Gastroesophageal sphincter (tissue), 4 donors: ENCODE results near the gene OMA1. TPM values are rescaled to one million over a fixed set of nuclear protein-coding genes. Genes with fewer than 3 reads are reported as not detected.

Source experiments
- ATAC-seq: fragments of 150-250 bp; one replicate; pipeline ENCODE4 v1.9.1; 2016; ENCODE audit warnings: mild to moderate bottlenecking, moderate library complexity
- H3K27ac ChIP-seq, 4 donors: fragments of 200-600 bp; sonication (generic) in 3 of 4; 1 replicate in 3 of 4; 2 replicates in 1 of 4; pipeline ENCODE4 v1.5.1; 2016 to 2019
- H3K27me3 ChIP-seq: fragments of 200-600 bp; sonication (generic); one replicate; pipeline ENCODE4 v1.5.1; 2019
- H3K36me3 ChIP-seq, 2 donors: fragments of 200-600 bp; sonication (generic); one replicate each; pipeline ENCODE4 v1.5.1; 2019; ENCODE audit warnings: control low read depth in 1 of 2
- H3K4me1 ChIP-seq, 3 donors: fragments of 200-600 bp; sonication (generic); 1 replicate in 2 of 3; 2 replicates in 1 of 3; pipeline ENCODE4 v1.5.1; 2016 to 2019; ENCODE audit warnings: control low read depth in 2 of 3
- H3K4me3 ChIP-seq, 2 donors: fragments of 200-600 bp; sonication (generic); one replicate each; pipeline ENCODE4 v1.5.1; 2019; ENCODE audit warnings: mild to moderate bottlenecking in 1 of 2, moderate library complexity in 1 of 2
- H3K9me3 ChIP-seq, 3 donors: fragments of 200-600 bp; sonication (generic); one replicate each; pipeline ENCODE4 v1.5.1; 2017 to 2019; ENCODE audit warnings: control low read depth in 2 of 3
- EP300 ChIP-seq: sonication (generic); formaldehyde crosslinking; IDR thresholded peaks from one replicate; pipeline ENCODE4 v1.6.1; 2017; ENCODE audit warnings: antibody characterized with exemption, mild to moderate bottlenecking
- POLR2A ChIP-seq, 2 donors: fragments of 450-650 bp; IDR thresholded peaks; one replicate each; pipeline ENCODE4 v1.6.1; 2017; ENCODE audit warnings: antibody characterized with exemption in 2 of 2, mild to moderate bottlenecking in 2 of 2, moderate library complexity in 1 of 2
- POLR2AphosphoS5 ChIP-seq: sonication (generic); formaldehyde crosslinking; IDR thresholded peaks from one replicate; pipeline ENCODE4 v1.6.1; 2017; ENCODE audit warnings: antibody characterized with exemption
- WGBS, 2 donors: methylation state at CpG; one replicate each; pipeline ENCODE4 v1.1.5; 2018; ENCODE audit warnings: low coverage in 1 of 2; 5-methylcytosine and 5-hydroxymethylcytosine counted together
- total RNA-seq, 4 donors: library from RNA; depleted of rRNA; stranded (reverse); fragments of >200 nt; gene quantifications; one replicate each; pipeline ENCODE4 v1.1.0, GENCODE V29; 2016
- TF ChIP-seq, protein P1 (sequence below), 4 experiments: fragments of 200-600 bp in 2 of 4; fragments of 450-650 bp in 2 of 4; sonication (generic) in 1 of 4; IDR thresholded peaks; one replicate each; pipeline ENCODE4 v1.5.1; 2017 to 2019; ENCODE audit warnings: antibody characterized with exemption in 4 of 4, mild to moderate bottlenecking in 2 of 4, moderate library complexity in 2 of 4

Gene OMA1
- total RNA-seq, 4 donors from 2014 or later = 29.1 to 54.2 (median 36.6) TPM

DNA sequence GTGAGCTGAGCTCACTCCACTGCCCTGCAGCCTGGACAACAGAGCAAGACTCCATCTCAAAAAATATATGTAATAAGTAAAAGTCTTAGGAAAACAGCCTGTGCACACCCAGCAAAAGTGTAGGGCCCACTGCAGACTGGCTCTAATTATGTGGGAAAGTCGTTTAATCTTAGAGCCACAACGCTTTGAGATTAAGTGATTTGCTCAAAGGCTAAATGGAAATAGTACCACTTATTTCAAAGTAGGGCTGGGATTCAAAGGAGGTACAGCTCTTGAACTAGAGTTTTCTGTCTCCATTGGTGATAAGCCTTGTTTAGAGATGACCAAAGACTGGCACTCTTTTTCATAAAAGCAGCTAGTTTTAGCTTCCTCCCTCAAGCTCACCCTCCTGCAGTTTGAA, 28.3 kb upstream of the OMA1 start:
- ATAC-seq = no peak
- Histone ChIP-seq H3K36me3 (no peaks in the 10 kb centered on the region), H3K9me3 (no peaks in the 10 kb centered on the region), H3K4me1 (peaks cover 0 to 24% (median 7%) of the 10 kb centered on the region in 3 donors), H3K27ac (no peak overlapping the region), H3K27me3 (peaks cover 83% of the 10 kb centered on the region), H3K4me3 (no peak overlapping the region)
- WGBS, 2 donors = 85 to 86% methylated on average over 2 of the region's 2 CpGs
- TF ChIP-seq, protein P1, sequence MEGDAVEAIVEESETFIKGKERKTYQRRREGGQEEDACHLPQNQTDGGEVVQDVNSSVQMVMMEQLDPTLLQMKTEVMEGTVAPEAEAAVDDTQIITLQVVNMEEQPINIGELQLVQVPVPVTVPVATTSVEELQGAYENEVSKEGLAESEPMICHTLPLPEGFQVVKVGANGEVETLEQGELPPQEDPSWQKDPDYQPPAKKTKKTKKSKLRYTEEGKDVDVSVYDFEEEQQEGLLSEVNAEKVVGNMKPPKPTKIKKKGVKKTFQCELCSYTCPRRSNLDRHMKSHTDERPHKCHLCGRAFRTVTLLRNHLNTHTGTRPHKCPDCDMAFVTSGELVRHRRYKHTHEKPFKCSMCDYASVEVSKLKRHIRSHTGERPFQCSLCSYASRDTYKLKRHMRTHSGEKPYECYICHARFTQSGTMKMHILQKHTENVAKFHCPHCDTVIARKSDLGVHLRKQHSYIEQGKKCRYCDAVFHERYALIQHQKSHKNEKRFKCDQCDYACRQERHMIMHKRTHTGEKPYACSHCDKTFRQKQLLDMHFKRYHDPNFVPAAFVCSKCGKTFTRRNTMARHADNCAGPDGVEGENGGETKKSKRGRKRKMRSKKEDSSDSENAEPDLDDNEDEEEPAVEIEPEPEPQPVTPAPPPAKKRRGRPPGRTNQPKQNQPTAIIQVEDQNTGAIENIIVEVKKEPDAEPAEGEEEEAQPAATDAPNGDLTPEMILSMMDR (IDR thresholded peaks at IDR 0.05) = no peak
- TF ChIP-seq EP300 (no peak), POLR2A (IDR thresholded peaks at IDR 0.05) (no peak), POLR2AphosphoS5 (no peak)

- no peak overlapping the region for H3K27ac ChIP-seq
- no peak for ATAC-seq
Measured at GRCh38 chr1:58573705-58574591, 27.4 kb upstream of the OMA1 start.

DNA sequence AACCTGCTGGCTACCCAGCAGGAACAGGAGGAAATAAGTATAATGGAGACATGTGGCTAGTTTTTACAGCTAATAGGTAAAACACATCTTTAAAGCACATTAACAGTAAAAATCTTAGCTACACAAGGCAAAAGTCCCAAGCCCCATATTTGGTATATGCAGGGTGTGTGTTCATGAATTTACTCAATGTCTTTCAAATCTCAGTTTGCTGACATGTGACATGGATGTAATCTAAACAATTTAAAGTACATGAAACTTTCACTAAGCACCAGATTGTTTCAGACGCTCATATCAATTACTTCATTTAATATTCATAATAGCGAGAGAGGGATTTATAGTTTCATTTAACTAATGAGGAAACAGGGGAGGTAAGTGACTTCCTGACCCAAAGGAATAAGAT, 26.6 kb upstream of the OMA1 start:
- Histone ChIP-seq H3K4me1 (peaks cover 0 to 22% (median 7%) of the 10 kb centered on the region in 3 donors), H3K27ac (no peak overlapping the region), H3K36me3 (no peaks in the 10 kb centered on the region), H3K27me3 (peaks cover 76% of the 10 kb centered on the region), H3K4me3 (no peak overlapping the region), H3K9me3 (no peaks in the 10 kb centered on the region)
- 39 to 66% methylated on average over 2 of the region's 2 CpGs for WGBS, 2 donors
- TF ChIP-seq POLR2A (IDR thresholded peaks at IDR 0.05) (no peak), EP300 (no peak), POLR2AphosphoS5 (no peak)
- TF ChIP-seq, protein P1 (IDR thresholded peaks at IDR 0.05) = no peak
- no peak for ATAC-seq

More at GRCh38 chr1:58573705-58574591, 27.4 kb upstream of the OMA1 start:
- no peaks in the 10 kb centered on the region for H3K9me3 ChIP-seq
- H3K4me1 ChIP-seq = peaks cover 0 to 24% (median 7%) of the 10 kb centered on the region in 3 donors
- H3K36me3 ChIP-seq = no peaks in the 10 kb centered on the region
- H3K27me3 ChIP-seq = peaks cover 80% of the 10 kb centered on the region
- H3K4me3 ChIP-seq = no peak overlapping the region
- no peak for TF ChIP-seq POLR2A (IDR thresholded peaks at IDR 0.05)
- TF ChIP-seq POLR2AphosphoS5 = no peak
- TF ChIP-seq, protein P1 (IDR thresholded peaks at IDR 0.05) = no peak
- TF ChIP-seq EP300 = no peak
- 48 to 83% methylated on average over 1 to 4 of the region's 4 CpGs for WGBS, 2 donors

DNA sequence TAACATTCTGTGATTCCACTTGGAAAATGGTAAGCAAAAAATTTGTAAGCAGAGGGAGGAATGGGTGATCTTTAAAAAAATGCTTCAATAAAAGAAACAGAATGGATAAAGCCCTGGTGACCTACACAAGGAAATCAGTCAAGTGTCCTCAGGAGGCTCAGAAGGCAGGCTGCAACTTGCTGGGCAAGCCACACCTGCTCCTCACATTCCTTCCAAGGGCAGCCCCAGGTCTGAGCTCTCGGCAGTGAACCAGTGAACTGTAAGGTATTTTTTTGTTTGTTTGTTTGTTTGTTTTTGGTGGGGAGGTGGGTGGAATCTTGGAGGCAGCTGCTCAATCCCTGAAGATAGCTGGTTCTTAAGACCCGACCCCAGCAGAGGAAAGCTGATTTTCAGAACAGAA, 26.2 kb upstream of the OMA1 start:
- TF ChIP-seq EP300 = no peak
- TF ChIP-seq, protein P1 (IDR thresholded peaks at IDR 0.05) = no peak
- no peak for TF ChIP-seq POLR2A (IDR thresholded peaks at IDR 0.05)
- no peak for TF ChIP-seq POLR2AphosphoS5
- Histone ChIP-seq H3K9me3 (no peaks in the 10 kb centered on the region), H3K27ac (no peak overlapping the region), H3K36me3 (no peaks in the 10 kb centered on the region), H3K4me1 (peaks cover 0 to 18% (median 7%) of the 10 kb centered on the region in 3 donors), H3K4me3 (no peak overlapping the region), H3K27me3 (peaks cover 76% of the 10 kb centered on the region)
- no peak for ATAC-seq
- WGBS, 2 donors = 40 to 43% methylated on average over 1 of the region's 2 CpGs

DNA sequence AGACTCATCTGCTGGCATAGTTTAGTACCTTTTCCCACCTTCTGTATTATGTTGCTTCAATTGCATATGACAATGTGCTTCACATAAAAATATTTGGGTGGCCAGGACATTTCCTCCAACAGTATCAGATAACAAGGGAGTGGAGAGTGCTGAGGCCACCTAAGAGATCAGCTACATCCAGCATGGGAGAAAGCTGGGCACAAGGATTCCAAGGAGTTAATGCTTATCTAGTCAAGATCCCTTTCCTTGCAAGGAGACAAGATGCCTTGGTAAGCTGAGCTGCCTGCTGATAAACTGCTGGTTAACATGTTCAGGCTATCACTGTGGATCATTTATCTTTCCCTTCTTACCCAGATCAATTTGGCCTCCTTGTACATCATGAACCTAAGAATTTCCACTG, 25.1 kb upstream of the OMA1 start:
- ATAC-seq = no peak

More for the DNA sequence above, 25.1 kb upstream of the OMA1 start:
- TF ChIP-seq, protein P1 (IDR thresholded peaks at IDR 0.05) = no peak
- TF ChIP-seq EP300 (no peak), POLR2AphosphoS5 (no peak), POLR2A (IDR thresholded peaks at IDR 0.05) (no peak)
- H3K9me3 ChIP-seq = no peaks in the 10 kb centered on the region
- peaks cover 0 to 9% (median 4%) of the 10 kb centered on the region in 3 donors for H3K4me1 ChIP-seq
- peaks cover 68% of the 10 kb centered on the region for H3K27me3 ChIP-seq
- no peak overlapping the region for H3K27ac ChIP-seq
- H3K4me3 ChIP-seq = no peak overlapping the region
- no peaks in the 10 kb centered on the region for H3K36me3 ChIP-seq
